ENCODE results near the gene NTM.
"Not testable (repeated sequence)": the region's sequence is repeated elsewhere in the genome, so short reads cannot be mapped to it uniquely, and the experiment has no call there.

The NTM gene

DNA sequence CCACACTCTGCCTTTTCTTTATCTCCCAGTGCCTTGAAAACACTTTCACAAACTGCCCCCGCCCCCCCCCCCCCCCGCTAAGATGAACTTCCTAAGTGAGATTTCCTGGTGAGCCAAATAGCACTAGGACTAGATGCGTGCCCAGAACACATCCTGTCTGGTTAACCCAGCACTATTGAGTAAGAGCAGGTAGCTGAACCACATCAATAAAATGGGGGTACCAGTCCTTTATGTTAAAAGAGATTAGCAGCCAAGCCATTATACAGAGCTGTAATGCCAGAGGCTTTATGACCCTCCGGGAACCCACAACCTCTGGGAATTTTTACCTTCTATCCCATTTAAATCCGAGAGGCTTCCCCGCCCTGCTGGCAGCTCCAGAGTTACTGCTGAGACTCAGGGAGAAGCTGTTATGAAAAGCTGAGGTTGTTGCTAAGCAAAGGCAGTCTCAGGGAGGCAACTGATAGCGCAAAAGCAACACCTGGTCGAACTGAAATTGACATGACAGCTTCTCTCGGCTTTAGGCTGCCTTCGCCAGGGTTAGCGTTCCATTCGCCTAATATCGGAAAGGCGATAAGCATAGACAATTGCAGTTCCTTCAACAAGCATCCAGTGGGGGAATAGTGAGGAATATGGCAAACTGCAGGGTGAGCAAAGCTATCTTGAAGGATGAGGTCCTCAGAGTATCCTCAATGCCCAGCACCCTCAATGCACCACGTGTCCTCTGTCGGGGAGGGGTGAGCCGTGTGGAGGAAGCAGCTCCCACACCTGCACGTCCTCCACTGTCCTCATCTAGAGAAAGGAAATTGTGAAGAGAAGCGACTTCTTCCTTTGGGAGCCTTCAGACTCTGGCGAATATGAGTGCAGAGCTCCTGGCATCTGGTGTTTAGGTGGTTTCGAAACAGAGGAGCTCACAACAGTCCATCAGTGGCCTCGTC lies 977.0 kb downstream of the NTM start:
- DNase-seq (ENCODE audit: low read depth, low spot score) = no peak

DNA sequence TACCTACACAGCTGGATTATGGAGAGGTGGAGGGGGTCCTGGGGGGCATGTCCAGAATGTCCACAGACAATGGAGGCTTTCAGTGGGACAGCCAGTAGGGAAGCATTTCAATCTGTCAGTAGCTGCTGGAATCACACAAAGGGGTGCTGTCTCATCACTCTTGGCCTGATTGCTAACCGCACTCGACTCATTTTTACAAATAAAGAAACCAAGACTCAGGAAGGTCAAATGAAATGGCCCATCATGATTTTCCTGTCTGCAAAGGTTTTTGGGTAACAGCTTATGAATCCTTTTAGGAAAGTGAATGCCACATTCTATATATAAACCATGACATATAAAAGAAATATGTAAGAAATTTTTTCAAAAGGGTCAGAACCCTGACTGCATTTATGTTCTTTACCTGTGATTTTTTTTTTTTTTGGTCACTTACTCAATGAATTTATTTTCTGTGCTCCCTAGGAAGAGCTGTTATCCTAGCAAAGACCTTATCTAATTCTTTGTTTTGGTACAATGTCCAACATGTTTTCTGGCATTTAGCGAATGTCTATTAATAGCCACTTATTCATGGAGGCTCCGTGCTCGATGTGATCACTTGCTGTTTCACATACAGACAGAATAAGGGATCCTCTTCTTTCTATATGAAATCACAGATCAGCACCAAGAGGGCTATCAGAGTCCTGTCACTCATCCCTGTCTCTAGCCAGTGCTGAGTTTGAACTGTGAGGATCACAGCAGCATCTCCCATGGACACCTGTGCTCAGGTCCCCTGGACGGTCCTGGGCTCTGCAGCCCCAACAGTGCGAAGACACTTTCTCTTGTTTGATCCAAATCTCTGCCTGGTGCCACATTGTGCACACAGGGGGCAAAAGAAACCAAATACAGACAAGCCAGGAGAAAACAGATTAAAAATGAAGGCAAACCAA lies 979.7 kb downstream of the NTM start:
- no peak for DNase-seq (ENCODE audit: low read depth, low spot score)

DNA sequence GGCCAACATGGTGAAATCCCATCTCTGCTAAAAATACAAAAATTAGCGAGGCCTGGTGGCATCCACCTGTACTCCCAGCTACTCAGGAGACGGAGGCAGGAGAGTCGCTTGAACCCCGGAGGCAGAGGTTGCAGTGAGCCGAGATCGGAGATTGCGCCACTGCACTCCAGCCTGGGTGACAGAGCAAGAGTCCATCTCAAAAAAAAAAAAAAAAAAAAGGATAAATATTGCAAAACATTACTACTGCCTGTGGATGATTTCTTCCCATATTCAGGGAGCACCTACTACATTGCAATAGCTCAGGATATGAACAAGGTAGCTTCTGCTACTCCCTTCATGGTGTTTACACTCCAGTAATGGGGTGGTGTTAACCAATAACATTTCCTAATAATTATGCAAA lies 980.6 kb downstream of the NTM start:
- no peak for DNase-seq (ENCODE audit: low read depth, low spot score)

DNA sequence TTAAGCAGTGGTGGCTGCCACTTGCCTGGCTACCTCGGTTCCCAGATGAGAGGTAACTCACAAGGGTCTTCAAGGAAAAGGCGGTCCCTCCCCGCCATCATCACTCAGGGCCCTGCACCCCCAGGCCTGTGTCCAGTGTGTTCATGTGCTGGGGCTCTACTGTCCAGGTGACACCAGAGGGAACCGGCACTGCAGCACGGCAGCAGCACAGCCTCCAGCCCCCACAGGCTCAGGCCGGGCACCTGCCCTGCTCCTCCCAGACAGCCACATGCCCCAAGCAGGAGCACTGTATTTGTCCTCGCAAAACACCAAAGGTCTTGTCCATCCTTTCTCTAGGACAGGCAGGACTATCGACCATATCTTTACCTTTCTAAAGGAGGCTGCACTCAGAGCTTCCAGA lies 982.1 kb downstream of the NTM start:
- no peak for DNase-seq (ENCODE audit: low read depth, low spot score)

DNA sequence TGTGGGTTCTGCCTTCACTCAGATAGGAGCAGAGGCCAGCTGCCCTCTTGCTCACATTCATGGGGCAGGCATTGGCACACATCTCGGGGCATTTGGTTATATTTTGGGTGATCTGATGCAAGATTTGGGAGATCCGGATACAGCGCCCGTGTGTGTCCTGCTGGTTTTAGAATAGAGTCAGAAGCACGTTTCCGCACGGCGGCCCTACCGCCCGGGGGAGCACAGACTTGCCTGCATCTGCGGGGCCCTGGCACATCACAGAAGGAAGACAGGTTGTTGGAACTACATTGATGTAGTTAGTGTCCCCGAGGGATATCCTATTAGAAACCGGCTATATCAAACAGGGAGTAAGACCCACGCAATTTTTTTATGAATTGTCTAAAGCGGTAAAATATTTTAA lies 982.8 kb downstream of the NTM start:
- no peak for DNase-seq (ENCODE audit: low read depth, low spot score)

DNA sequence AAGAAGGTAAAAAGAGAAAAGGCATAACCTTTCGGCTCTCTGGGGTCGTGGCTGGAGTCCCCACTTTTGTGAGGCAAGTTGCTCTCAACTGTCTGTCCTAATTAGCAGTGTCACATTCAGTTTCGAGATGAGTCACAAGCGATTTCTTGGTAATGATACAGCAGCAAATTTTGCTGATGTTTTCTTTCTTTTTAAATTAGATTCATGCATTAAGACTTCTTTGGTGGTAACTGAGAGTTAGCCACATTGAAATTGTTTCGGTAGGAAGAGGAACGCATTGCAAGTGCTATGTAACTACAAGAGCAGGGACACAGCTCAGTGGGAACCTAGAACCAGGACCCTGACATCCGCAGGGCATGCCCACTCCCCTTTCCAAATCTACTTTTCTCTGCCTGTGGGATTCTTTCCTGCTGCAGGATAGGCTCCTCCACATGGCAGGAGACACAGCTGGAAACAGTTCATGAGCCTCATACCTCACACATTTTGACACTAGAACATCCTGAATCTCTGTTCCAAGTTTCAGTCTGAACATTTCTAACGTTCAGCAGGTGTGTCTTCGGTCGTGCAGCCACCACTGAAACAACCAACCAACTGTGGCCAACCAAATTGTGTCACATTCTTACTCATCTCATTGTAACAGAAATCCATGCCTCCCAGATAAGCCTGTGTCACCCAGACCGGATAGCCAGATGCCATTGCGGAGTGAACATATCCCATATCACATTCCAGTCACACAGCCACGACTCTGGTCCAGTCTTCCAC lies 987.6 kb downstream of the NTM start:
- no peak for DNase-seq (ENCODE audit: low read depth, low spot score)

DNA sequence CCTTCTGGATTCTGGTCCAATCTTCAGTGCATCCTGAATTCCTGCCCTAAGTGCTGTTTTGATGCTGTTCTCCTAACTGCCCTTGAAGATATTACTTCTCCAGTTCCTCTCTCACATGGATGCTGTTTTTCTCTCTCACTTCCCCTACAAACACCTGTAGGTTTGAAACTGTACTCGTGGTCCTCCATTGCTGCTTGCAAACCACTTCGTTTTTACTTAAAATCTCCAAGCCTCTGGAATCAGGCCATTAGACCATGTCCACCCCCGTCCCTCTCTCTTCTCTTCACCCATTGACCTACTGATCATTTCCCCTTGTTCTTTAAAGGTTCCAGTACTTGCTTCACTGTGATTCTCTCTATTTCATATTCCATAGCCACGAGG lies 988.1 kb downstream of the NTM start:
- DNase-seq (ENCODE audit: low read depth, low spot score) = no peak

DNA sequence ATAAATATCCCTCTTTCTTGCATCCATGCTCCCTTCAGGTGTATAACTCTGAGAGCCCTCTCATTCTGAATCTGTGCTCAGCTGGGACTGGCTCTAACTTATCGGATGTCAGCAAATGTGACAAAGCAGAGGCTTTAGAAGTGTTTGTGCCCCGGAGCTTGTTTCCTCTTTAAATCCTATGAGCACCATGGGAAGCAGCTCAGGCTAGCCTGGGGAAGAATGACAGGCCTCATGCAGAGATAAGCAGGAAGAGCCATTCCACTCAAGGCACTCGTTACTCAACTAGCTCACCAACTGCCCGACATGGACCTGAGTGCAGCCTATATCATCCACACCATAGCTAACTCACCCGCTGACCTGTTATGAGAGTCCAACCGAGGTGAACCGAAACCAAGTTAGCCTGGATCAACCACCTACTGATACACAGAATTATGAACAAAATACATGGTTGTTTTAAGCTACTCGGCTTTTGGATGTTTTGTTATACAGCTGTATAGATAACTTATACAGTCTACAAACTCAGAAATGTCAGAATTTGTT lies 990.7 kb downstream of the NTM start:
- DNase-seq (ENCODE audit: low read depth, low spot score) = no peak

DNA sequence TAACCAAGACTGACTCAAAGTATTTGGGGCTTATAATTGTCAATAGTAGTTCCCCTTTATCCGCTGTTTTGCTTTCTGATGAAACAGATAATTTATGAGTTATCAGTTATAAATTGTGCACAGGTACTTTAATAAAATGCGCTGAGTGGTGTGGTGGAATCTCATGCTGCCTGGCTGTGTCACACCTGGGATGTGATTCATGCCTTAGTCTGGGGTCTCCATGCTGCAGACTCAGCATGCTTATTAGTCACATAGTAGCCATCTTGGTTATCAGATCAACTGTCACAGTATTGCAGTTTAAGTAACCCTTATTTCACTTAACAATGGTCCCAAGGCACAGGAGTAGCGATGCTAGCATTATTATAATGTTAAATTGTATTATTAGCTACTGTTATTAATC lies 995.2 kb downstream of the NTM start:
- no peak for DNase-seq (ENCODE audit: low read depth, low spot score)

DNA sequence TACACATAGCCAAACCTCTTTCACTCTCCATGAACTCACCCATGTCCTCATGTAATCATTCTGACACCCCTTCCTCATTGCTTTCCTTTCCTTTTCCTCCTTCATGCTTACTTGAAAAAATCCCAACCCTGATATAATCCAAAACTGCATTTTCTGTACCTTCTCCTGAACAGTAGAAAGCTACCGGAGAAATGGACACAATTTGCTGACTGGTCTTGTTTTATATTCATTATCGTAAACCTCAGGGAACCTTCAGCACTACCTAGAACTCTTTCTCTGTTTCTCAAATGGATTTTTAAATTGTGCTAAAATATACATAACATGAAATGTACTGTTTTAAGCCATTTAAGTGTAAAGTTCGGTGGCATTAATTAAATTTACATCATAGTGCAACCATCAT lies 996.9 kb downstream of the NTM start:
- DNase-seq (ENCODE audit: low read depth, low spot score) = no peak

DNA sequence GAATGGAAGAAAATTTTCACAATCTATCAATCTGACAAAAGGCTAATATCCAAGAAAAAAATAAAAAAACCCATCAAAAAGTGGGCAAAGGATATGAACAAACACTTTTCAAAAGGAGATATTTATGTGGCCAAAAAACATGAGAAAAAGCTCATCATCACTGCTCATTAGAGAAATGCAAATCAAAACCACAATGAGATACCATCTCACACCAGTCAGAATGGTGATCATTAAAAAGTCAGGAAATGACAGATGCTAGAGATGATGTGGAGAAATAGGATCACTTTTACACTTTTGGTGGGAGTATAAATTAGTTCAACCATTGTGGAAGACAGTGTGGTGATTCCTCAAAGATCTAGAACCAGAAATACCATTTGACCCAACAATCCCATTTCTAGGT lies 999.7 kb downstream of the NTM start:
- not testable (repeated sequence) for DNase-seq (ENCODE audit: low read depth, low spot score)

DNA sequence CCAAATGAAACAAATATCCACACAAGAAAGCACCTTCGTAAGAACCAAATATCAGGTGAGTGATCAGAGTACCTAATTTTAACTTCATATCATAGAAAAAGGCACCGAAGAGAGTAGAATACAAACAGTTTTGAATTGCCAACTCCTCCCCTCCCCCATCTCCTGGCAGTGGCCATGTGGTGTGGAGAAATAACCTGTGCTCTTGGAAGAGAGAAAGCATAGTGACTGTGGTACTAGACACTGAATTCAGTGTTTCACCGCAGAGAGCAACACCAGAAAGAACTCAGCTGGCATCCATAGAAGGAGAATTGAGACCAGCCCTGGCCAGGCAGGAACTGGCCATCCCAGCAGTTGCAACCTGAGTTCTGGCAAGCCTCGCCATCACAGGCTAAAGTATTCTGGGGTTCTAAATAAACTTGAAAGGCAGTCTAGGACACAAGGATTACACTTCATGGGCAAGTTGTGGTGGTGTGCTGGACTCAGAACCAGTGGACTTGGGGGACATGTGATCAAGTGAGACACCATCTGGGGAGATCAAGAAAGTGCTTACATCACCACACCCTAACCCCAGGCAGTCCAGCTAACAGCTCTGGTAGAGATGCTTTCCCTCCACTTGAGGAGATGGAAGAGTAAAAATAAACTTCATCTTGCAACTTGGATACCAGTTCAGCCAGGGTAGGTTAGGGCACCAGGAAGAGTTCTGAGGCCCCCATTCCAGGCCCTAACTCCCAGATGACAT lies 1003.2 kb downstream of the NTM start:
- no peak for DNase-seq (ENCODE audit: low read depth, low spot score)

DNA sequence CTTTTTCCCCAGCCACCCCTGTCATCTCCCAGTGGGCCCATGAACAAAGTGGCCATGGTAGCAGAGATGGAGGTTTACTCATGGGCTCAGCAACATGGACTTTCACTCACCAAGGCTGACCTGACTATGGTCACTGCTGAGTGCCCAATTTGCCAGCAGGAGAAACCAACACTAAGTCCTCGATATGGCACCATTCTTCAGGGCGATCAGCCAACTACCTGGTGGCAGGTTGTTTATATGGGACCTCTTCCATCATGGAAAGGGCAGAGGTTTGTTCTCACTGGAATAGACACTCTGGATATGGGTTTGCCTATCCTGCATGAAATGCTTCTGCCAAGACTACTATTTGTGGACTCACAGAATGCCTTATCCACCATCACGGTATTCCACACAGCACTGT lies 1009.1 kb downstream of the NTM start:
- DNase-seq (ENCODE audit: low read depth, low spot score) = no peak

All from activated CD4-positive, CD25-positive, alpha-beta regulatory T cell treated with anti-CD3 and anti-CD28 coated beads, Interleukin-2, amount 50 U/mL, for 16 hours (primary cell).